CD4-positive, alpha-beta memory T cell (primary cell): ENCODE data around the gene MLLT1. TPM values are rescaled to one million over a fixed set of nuclear protein-coding genes. Genes with fewer than 3 reads are reported as not detected.

Experiments
- CTCF ChIA-PET: fragments of 350-600 bp; sonication (Branson Sonifier 250); formaldehyde crosslinking; loops from one replicate; lab custom pipeline; 2021; ENCODE audit warnings: inconsistent platforms; ENCODE audit not compliant: partially characterized antibody; lab: Charles Lee
- POLR2A ChIA-PET: fragments of 350-600 bp; sonication (Branson Sonifier 250); formaldehyde crosslinking; loops from one replicate; lab custom pipeline; 2021; ENCODE audit not compliant: partially characterized antibody; lab: Charles Lee
- DNase-seq, 5 donors: peaks; one replicate each; pipeline versions ENCODE4 v3.0.0 to v3.0.0-alpha.2; 2020 to 2022; ENCODE audit warnings: mixed read lengths in 1 of 5
- H3K27ac ChIP-seq: one replicate; pipeline ENCODE4 v1.7.0; 2013; ENCODE audit warnings: low read depth, low read length
- H3K27me3 ChIP-seq: 2 replicates; pipeline ENCODE4 v1.7.0; 2013; ENCODE audit warnings: mild to moderate bottlenecking, low read length, moderate library complexity; ENCODE audit not compliant: insufficient read depth
- H3K36me3 ChIP-seq: 2 replicates; pipeline ENCODE4 v1.7.0; 2013; ENCODE audit warnings: mild to moderate bottlenecking, low read length, moderate library complexity; ENCODE audit not compliant: insufficient read depth
- H3K4me1 ChIP-seq: 2 replicates; pipeline ENCODE4 v1.7.0; 2013; ENCODE audit warnings: mild to moderate bottlenecking, low read length, moderate library complexity; ENCODE audit not compliant: insufficient read depth
- H3K4me3 ChIP-seq, 2 donors: one replicate each; pipeline ENCODE4 v1.7.0; 2013; ENCODE audit warnings: low read length in 2 of 2, mild to moderate bottlenecking in 1 of 2
- H3K9me3 ChIP-seq, 2 donors: one replicate each; pipeline ENCODE4 v1.7.0; 2013; ENCODE audit warnings: low read length in 2 of 2, control low read depth in 1 of 2; ENCODE audit not compliant: control insufficient read depth in 1 of 2
- H3K27ac Mint-ChIP-seq, 7 donors: one replicate each; pipeline ENCODE4 v1.8.0; 2020 to 2021; ENCODE audit warnings: mixed read lengths in 7 of 7, mild to moderate bottlenecking in 6 of 7, inconsistent platforms in 3 of 7, moderate library complexity in 3 of 7
- H3K27me3 Mint-ChIP-seq, 2 donors: one replicate each; pipeline ENCODE4 v1.8.0; 2020 to 2021; ENCODE audit warnings: mixed read lengths in 2 of 2
- H3K36me3 Mint-ChIP-seq, 2 donors: one replicate each; pipeline ENCODE4 v1.8.0; 2020 to 2021; ENCODE audit warnings: mixed read lengths in 2 of 2, inconsistent platforms in 1 of 2, mild to moderate bottlenecking in 1 of 2
- H3K4me1 Mint-ChIP-seq, 4 donors: one replicate each; pipeline ENCODE4 v1.8.0; 2020 to 2021; ENCODE audit warnings: mixed read lengths in 4 of 4, mild to moderate bottlenecking in 1 of 4
- H3K4me3 Mint-ChIP-seq, 8 donors: one replicate each; pipeline ENCODE4 v1.8.0; 2020 to 2021; ENCODE audit warnings: mixed read lengths in 8 of 8, mild to moderate bottlenecking in 7 of 8, moderate library complexity in 6 of 8, inconsistent platforms in 3 of 8
- H3K9me3 Mint-ChIP-seq, 8 donors: one replicate each; pipeline ENCODE4 v1.8.0; 2020 to 2021; ENCODE audit warnings: mixed read lengths in 8 of 8, mild to moderate bottlenecking in 5 of 8, inconsistent platforms in 3 of 8, moderate library complexity in 1 of 8
- intact Hi-C: fragments of 100-400 bp; cut with micrococcal nuclease; formaldehyde crosslinking; loops from one replicate; pipeline ENCODE4 v1.15.1; 2023
- polyA plus RNA-seq, 2 donors: library from polyadenylated mRNA; unstranded; fragments of 300-500 nt; fragmentation: Illumina TruSeq; gene quantifications; one replicate each; pipeline ENCODE4 v1.2.3, GENCODE V29; 2021
- total RNA-seq, 2 experiments: library from RNA; stranded (reverse); gene quantifications; one replicate each; pipeline ENCODE4 v1.2.3, GENCODE V29; 2021

Gene MLLT1
- total and polyA plus RNA-seq, 4 experiments from 2014 or later: 0.50 to 41.7 (median 21.6) TPM

DNA sequence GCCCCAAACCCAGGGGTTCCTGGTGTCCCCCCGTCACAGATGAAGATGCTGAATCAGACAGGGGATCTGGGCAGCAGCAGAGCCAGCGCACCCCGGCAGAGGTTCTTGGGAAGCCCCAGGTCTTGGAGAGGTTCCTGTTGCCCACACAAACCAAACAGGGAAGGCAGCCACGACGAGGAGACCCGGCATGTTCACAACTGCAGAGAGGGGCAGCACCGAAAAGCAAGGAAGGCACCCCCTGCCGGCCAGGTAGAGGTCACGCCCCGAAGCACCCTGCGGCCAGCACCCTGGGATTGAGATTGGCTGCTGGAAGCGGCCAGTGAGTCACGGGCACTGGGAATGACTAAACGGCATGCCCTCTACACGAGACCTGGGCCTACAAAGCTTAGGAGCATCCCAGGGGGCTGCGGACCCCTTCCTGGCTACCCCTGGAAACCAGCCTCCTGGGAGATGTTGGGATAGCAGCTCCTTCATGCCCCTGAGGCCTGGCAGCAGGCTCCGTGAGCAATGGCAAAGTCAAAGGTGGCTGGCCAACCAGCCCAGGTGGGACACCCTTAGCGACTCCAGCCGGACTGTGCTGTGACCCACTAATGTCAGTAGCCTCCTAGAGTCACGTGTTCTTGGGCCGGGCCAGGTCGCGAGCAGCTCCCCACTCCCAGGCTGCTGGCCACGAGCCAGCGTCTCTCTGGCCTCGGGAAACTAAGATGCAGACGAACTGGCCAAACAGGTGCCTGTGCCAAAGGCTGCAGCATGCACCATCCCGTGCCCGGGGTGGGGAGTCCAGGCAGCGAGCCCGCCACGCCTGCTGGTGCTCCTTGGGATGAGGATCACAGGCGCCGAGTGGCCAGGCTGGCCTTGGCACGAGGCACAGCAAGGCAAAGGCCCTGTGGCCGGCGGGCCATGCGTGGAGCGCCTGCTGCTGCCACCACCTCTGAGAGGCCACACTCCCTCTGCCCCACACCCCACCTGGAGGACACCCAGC, 43.2 kb downstream of the MLLT1 start:
- no peaks in the 10 kb centered on the region for H3K27me3 ChIP-seq
- Mint-ChIP-seq H3K27me3 (no peaks in the 10 kb centered on the region), H3K4me1 (peaks cover 17 to 52% (median 33%) of the 10 kb centered on the region in 4 donors), H3K36me3 (peaks cover 0 to 2% of the 10 kb centered on the region in 2 donors), H3K9me3 (no peaks in the 10 kb centered on the region), H3K4me3 (no peak overlapping the region), H3K27ac (no peak overlapping the region)
- DNase-seq: peak in 1 of 5 donors; percentile 23
- no peak overlapping the region for H3K27ac ChIP-seq
- no peaks in the 10 kb centered on the region for H3K36me3 ChIP-seq
- POLR2A ChIA-PET: no interaction called here
- CTCF ChIA-PET: interaction anchor here (0.6 to 2.7 kb wide), 3 partner anchors 18 to 381 kb away, joined by 3 to 13 read pairs (median 3); no protein-coding TSS in a partner anchor
- H3K4me1 ChIP-seq: peaks cover 24% of the 10 kb centered on the region
- intact Hi-C loops: no loop called here
- H3K4me3 ChIP-seq: no peak overlapping the region
- no peaks in the 10 kb centered on the region for H3K9me3 ChIP-seq

DNA sequence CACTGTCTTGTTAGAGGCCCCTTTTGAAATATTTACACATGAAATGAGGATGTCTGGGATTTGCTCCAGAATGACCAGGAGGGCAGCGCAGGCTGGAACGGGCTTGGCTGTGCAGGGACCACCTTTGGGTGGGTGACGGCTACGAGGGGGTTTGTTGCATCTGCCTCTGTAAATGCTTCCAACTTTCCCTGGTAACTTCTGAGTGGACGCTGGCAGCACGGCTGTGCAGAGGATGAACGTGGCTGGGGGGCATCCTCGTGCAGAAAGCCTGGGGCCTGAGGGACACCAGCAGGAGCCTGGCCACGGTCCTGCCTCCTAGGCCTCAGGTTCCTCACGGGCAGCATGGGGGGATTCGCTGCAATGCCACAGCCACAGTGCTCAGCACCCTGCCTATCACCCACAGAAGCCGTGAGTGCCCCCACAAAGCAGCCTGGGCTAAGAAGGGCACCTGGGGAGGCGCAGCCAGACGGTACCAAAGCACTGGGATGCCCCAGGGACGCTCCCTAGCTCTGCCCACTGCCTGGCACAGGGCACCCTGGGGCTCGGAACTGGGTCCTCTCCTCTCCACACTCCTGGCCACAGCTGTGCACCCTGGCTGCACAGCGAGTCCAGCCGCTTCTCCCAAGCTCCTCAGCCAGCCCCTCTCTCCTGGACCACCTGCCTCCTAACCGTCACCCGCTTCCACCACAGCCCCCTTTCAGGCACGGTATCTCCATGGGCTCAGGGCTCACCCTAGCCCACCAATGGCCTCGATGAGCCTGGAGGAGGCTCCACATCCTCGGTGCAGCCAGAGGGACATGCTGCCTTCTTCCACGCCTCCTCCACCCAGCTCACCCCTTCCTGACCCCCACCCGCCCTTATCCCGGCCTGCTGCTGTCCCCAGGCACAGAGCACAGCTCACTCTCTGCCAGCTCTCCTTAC, 44.5 kb downstream of the MLLT1 start:
- H3K27me3 Mint-ChIP-seq: no peaks in the 10 kb centered on the region
- H3K27me3 ChIP-seq: no peaks in the 10 kb centered on the region
- H3K4me1 Mint-ChIP-seq: peaks cover 17 to 51% (median 35%) of the 10 kb centered on the region in 4 donors
- peak in 1 of 5 donors; percentile 11 for DNase-seq
- ChIA-PET CTCF (no interaction called here), POLR2A (no interaction called here)
- H3K9me3 ChIP-seq: no peaks in the 10 kb centered on the region
- no peaks in the 10 kb centered on the region for H3K9me3 Mint-ChIP-seq
- H3K4me3 ChIP-seq: no peak overlapping the region
- H3K36me3 ChIP-seq: no peaks in the 10 kb centered on the region
- peaks cover 21% of the 10 kb centered on the region for H3K4me1 ChIP-seq
- intact Hi-C loops: no loop called here
- H3K27ac ChIP-seq: no peak overlapping the region
- H3K4me3 Mint-ChIP-seq: no peak overlapping the region
- H3K36me3 Mint-ChIP-seq: peaks cover 0 to 7% of the 10 kb centered on the region in 2 donors
- peak overlapping the region in 1 of 7 donors; percentile 66 for H3K27ac Mint-ChIP-seq

DNA sequence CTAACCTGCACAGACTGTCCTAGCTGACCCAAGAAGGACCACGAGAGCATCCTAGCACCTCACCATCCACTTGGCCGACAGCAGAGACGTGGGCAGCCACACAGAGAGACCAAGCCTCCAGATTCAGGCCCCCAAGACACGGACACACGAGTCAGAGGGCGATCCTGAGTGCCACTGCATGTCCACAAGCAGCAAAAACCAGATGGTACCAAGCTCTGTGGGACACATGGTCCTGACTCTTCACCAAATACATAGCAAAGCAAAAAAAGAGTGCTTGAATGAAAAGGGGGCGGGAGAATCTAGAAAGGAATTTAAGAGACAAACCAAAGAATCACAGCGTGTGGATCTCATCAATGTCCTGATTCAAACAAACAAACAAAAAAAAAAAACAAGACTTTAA, 45.2 kb downstream of the MLLT1 start:
- DNase-seq: no peak
- ChIA-PET CTCF (interaction anchor here (1.0 kb wide), 1 partner anchor 16 kb away, joined by 8 read pairs; no protein-coding TSS in a partner anchor), POLR2A (no interaction called here)
- intact Hi-C loops: no loop called here
- Mint-ChIP-seq H3K27ac (peak overlapping the region in 3 of 7 donors; percentile 35 to 66 (median 63)), H3K27me3 (no peaks in the 10 kb centered on the region), H3K4me3 (no peak overlapping the region), H3K9me3 (no peaks in the 10 kb centered on the region), H3K36me3 (peaks cover 3 to 10% of the 10 kb centered on the region in 2 donors), H3K4me1 (peaks cover 15 to 47% (median 33%) of the 10 kb centered on the region in 4 donors)
- no peaks in the 10 kb centered on the region for H3K36me3 ChIP-seq
- H3K4me3 ChIP-seq: no peak overlapping the region
- no peaks in the 10 kb centered on the region for H3K9me3 ChIP-seq
- H3K4me1 ChIP-seq: peaks cover 13% of the 10 kb centered on the region
- no peaks in the 10 kb centered on the region for H3K27me3 ChIP-seq
- H3K27ac ChIP-seq: no peak overlapping the region

DNA sequence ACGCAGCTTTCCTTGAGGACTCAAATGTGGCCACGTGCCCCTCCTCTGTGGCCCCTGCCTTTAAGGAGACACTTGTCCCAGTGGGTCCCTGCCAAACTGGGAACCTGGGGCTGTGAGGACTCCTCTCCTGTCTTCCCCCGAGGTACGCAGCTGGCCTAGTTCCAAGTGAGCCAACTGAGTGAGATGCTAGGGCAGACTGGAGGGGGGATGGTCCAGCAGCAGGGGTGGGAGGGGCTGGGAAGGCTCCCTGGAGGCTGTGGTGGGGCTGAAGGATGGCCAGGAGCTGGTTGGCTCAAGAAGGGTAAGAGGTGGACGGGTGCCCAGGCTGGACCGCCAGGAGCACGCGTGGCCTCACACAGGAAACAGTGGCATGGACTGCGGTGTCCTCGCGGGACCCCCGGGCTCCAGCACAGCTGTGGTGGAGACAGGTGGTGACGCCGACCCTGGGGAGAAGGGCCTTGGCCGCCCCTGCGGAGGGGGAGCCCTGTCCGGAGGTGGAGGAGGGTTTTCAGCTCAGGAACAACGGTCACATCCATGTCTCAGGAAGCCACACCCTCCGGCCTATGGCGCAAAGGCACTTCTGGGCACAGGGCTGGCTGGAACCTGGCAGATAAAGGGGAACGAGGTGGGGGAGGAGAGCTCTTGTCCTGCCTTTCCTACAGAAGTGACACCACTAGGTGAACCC, 45.8 kb downstream of the MLLT1 start:
- peaks cover 8% of the 10 kb centered on the region for H3K4me1 ChIP-seq
- CTCF ChIA-PET: interaction anchor here (1.0 kb wide), 1 partner anchor 15 kb away, joined by 8 read pairs; no protein-coding TSS in a partner anchor
- peaks cover 12 to 41% (median 31%) of the 10 kb centered on the region in 4 donors for H3K4me1 Mint-ChIP-seq
- intact Hi-C loops: no loop called here
- no peaks in the 10 kb centered on the region for H3K27me3 ChIP-seq
- no peaks in the 10 kb centered on the region for H3K9me3 ChIP-seq
- POLR2A ChIA-PET: no interaction called here
- H3K27ac Mint-ChIP-seq: peak overlapping the region in 4 of 7 donors; percentile 13 to 63 (median 32)
- H3K4me3 Mint-ChIP-seq: no peak overlapping the region
- no peaks in the 10 kb centered on the region for H3K9me3 Mint-ChIP-seq
- no peak overlapping the region for H3K27ac ChIP-seq
- DNase-seq: peak in 1 of 5 donors; percentile 33
- no peak overlapping the region for H3K4me3 ChIP-seq
- peaks cover 5 to 12% of the 10 kb centered on the region in 2 donors for H3K36me3 Mint-ChIP-seq
- H3K27me3 Mint-ChIP-seq: no peaks in the 10 kb centered on the region
- H3K36me3 ChIP-seq: no peaks in the 10 kb centered on the region

DNA sequence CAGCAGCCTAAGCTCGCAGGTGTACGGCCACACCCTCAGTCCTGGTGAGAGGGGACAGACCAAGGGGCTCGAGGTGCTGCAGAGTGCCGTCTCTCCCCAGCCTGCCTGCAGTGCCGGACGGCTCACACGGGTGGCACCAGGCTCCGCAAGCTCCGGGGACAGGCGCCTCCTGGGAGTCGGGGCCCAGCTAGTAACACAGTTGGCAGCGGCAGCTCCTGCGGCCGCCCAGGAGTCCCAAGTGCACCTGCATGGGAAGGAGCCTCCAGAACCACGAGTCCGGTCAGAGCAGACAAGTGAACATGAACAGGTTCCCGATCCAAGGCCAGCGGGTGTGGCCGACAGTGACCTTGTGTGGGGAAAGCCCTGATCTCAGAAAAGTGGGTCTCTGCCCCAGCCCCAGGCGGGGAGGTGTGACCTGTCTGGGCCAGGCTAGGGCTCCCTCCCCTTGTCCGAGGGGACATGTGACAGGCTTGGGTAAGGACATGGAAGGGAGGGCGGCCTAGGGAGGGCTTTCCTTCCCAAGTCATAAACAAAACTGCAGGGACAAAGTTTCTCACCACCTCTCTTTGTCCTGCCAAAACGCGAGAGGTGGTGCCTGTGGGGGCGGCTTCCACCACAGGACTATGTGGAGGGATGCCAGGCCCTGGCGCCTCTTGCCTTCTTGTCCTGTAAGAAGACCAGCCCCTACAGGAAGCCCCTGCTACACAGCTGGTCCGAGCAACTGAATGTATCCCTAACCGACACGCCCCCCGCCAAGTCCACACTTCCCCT, 46.5 kb downstream of the MLLT1 start:
- Histone ChIP-seq H3K4me1 (peaks cover 4% of the 10 kb centered on the region), H3K9me3 (no peaks in the 10 kb centered on the region), H3K36me3 (no peaks in the 10 kb centered on the region), H3K27ac (no peak overlapping the region), H3K4me3 (no peak overlapping the region), H3K27me3 (no peaks in the 10 kb centered on the region)
- H3K4me1 Mint-ChIP-seq: peaks cover 9 to 35% (median 26%) of the 10 kb centered on the region in 4 donors
- intact Hi-C loops: no loop called here
- peak in 1 of 5 donors; percentile 8 for DNase-seq
- no peak overlapping the region for H3K4me3 Mint-ChIP-seq
- peak overlapping the region in 1 of 7 donors; percentile 13 for H3K27ac Mint-ChIP-seq
- H3K36me3 Mint-ChIP-seq: peaks cover 5 to 13% of the 10 kb centered on the region in 2 donors
- no peaks in the 10 kb centered on the region for H3K9me3 Mint-ChIP-seq
- H3K27me3 Mint-ChIP-seq: no peaks in the 10 kb centered on the region
- CTCF ChIA-PET: interaction anchor here (0.9 to 1.0 kb wide), 2 partner anchors 15 kb away, joined by 3 to 8 read pairs; no protein-coding TSS in a partner anchor
- POLR2A ChIA-PET: no interaction called here

DNA sequence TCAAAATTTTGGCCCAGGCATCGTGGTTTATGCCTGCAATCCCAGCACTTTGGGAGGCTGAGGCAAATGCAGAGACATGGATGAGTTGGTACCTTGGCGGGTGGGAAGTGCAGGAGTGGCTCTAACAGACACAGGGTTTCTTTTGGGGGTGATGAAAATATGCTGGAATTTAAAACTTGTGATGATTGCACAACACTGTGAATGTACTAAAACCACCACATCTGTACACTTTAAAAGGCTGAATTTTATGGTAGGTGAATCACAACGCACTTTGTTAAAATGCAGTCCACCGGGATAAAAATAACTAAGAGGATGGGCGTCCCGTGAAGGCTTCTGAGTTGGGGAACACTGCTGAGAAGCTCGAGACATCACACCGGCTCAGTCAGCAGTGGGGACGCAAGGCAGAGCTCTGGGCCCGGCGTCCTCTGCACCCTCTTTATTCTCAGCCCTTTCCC, 47.1 kb downstream of the MLLT1 start:
- Histone ChIP-seq H3K4me1 (peaks cover under 1% of the 10 kb centered on the region), H3K9me3 (no peaks in the 10 kb centered on the region), H3K4me3 (no peak overlapping the region), H3K27ac (no peak overlapping the region), H3K36me3 (peaks cover 1% of the 10 kb centered on the region), H3K27me3 (no peaks in the 10 kb centered on the region)
- Mint-ChIP-seq H3K4me3 (no peak overlapping the region), H3K27ac (peak overlapping the region in 1 of 7 donors; percentile 29), H3K9me3 (no peaks in the 10 kb centered on the region), H3K36me3 (peaks cover 5 to 14% of the 10 kb centered on the region in 2 donors), H3K27me3 (no peaks in the 10 kb centered on the region), H3K4me1 (peaks cover 7 to 31% (median 20%) of the 10 kb centered on the region in 4 donors)
- POLR2A ChIA-PET: no interaction called here
- CTCF ChIA-PET: interaction anchor here (0.9 kb wide), 1 partner anchor 14 kb away, joined by 3 read pairs; no protein-coding TSS in a partner anchor
- intact Hi-C loops: no loop called here
- peak in 1 of 5 donors; percentile 7 for DNase-seq
